Measurements from ENCODE around the gene DOK5.

The DOK5 gene

GRCh38 chr20:54620611-54621010, 145.2 kb downstream of the DOK5 start:
- TF ChIP-seq, protein P1, sequence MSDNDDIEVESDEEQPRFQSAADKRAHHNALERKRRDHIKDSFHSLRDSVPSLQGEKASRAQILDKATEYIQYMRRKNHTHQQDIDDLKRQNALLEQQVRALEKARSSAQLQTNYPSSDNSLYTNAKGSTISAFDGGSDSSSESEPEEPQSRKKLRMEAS (IDR thresholded peaks at IDR 0.05; ENCODE audit: low read depth, low read length), result no peak
- no peak for TF ChIP-seq POLR2A (IDR thresholded peaks at IDR 0.05; ENCODE audit: extremely low read depth, insufficient read length)
- TF ChIP-seq MYC (IDR thresholded peaks at IDR 0.05; ENCODE audit: low read depth, low read length), result no peak
- no peak for TF ChIP-seq CTCF (IDR thresholded peaks at IDR 0.05; ENCODE audit: low read depth, low read length)

DNA sequence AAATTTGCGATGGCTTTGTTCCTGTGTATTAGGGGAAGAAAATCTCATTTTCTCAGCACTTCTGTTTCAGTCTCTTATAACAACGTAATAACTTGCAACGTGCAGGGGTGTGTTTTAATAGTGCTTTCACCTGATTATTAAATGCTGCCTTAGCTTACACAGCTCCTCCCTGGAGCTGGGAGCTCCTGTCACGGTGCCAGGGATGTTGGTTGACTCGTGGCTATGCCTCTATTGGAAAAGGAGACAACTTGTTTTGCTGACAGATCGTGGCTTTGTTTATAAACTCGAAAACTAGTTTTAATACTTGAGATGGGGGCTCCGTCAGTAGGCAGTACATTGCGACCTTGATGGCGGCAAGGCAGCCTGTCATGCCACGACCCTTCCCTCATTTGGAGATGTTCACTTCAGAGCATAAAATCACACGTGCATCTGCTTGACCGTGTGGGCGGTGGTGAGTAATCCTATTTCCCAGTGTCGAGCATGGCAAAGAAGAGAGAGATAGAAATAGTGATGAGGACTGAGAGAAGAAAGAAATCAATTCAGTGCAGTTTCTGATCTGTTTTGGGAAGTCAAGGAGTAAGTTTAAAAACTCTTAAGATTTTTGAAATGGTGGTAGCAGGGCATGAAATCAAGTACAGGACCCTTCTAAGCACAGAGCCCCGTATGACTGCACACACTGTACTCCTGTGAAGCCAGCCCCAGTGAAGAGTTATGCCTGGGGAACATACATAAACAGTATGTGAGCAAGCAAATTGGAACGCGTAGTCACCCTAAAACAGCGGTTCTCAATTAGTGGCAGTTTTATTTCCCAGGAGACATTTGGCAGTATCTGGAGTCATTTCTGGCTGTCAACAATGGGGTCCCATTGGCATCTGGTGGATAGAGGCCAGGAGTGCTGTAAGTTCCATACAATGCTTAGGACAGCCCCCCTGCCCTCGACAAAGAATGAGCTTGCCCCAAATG, 147.2 kb downstream of the DOK5 start:
- no peak for TF ChIP-seq CTCF (IDR thresholded peaks at IDR 0.05; ENCODE audit: low read depth, low read length)
- TF ChIP-seq, protein P1 (IDR thresholded peaks at IDR 0.05; ENCODE audit: low read depth, low read length), result no peak
- no peak for TF ChIP-seq MYC (IDR thresholded peaks at IDR 0.05; ENCODE audit: low read depth, low read length)
- no peak for TF ChIP-seq POLR2A (IDR thresholded peaks at IDR 0.05; ENCODE audit: extremely low read depth, insufficient read length)
- no peak for DNase-seq (ENCODE audit: low read depth)
- no peak overlapping the region for H3K4me3 ChIP-seq (ENCODE audit: low read depth, low read length)

More at GRCh38 chr20:54620611-54621010, 145.2 kb downstream of the DOK5 start:
- no peak for DNase-seq (ENCODE audit: low read depth)
- H3K4me3 ChIP-seq (ENCODE audit: low read depth, low read length), result no peak overlapping the region

DNA sequence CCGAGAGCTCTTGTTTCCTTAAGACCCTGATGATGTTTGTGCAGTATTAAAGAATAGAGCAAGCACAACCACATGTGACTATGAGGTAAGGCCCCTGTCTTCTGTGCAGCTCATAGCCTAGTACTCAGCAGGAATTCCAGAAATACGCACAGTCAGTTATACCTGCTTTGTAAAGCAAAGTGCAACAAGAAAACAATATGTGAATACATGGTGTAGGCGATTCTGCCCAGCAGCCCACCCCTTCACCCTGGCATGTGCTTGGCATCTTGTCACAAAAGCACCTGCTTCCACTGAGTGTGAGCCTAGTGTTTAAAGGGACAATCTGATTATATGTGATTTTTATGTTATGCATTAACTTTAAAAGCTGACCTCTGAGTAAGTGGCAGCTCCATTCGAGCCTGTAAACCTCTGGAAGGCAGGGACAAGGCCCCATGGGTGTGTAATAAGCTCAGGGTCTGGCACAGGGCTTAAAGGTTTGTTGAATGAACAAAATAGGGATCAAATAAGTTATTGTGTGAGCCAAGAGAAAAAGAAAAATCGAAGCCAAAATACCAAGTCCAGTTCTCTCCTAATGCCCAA, 148.7 kb downstream of the DOK5 start:
- no peak overlapping the region for H3K4me3 ChIP-seq (ENCODE audit: low read depth, low read length)
- DNase-seq (ENCODE audit: low read depth), result no peak
- no peak for TF ChIP-seq MYC (IDR thresholded peaks at IDR 0.05; ENCODE audit: low read depth, low read length)
- no peak for TF ChIP-seq CTCF (IDR thresholded peaks at IDR 0.05; ENCODE audit: low read depth, low read length)
- TF ChIP-seq, protein P1 (IDR thresholded peaks at IDR 0.05; ENCODE audit: low read depth, low read length), result no peak
- no peak for TF ChIP-seq POLR2A (IDR thresholded peaks at IDR 0.05; ENCODE audit: extremely low read depth, insufficient read length)

DNA sequence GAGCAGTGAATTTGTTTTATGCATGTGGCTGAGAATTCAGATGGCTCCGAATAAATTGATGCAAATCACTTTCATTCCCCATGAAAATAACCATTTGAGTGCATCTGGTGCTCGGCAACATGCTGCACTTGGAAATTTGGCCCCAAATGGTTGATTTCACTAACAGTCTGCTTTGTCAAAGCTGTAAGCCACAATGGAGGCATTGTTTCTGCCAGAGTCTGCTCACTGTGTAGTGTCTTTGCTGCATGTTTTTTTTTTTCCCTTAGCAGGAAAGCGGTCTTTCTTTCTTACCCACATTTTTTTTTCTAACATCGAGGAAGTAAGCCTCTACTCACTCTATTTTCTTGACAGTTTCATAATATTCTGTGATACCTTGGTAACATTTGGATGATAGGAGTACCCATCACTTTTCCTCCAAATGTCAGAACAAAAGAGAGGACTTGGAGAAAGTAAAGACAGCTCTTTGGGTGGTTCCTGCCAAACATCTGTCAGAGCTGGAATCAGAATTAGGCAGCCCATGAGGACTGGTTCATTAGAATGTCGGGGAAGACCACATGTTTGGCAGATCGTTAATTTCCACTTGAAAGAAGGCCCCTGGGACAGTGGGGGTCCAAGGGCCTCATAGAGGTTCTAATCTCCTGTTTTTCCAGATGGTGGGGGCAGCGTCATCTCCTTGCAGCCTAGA, 149.5 kb downstream of the DOK5 start:
- H3K4me3 ChIP-seq (ENCODE audit: low read depth, low read length), result no peak overlapping the region
- TF ChIP-seq MYC (IDR thresholded peaks at IDR 0.05; ENCODE audit: low read depth, low read length) (no peak), CTCF (IDR thresholded peaks at IDR 0.05; ENCODE audit: low read depth, low read length) (no peak), POLR2A (IDR thresholded peaks at IDR 0.05; ENCODE audit: extremely low read depth, insufficient read length) (no peak)
- TF ChIP-seq, protein P1 (IDR thresholded peaks at IDR 0.05; ENCODE audit: low read depth, low read length), result no peak
- DNase-seq (ENCODE audit: low read depth), result no peak

GRCh38 chr20:54625497-54625896, 150.1 kb downstream of the DOK5 start:
- no peak overlapping the region for H3K4me3 ChIP-seq (ENCODE audit: low read depth, low read length)
- TF ChIP-seq CTCF (IDR thresholded peaks at IDR 0.05; ENCODE audit: low read depth, low read length) (no peak), POLR2A (IDR thresholded peaks at IDR 0.05; ENCODE audit: extremely low read depth, insufficient read length) (no peak), MYC (IDR thresholded peaks at IDR 0.05; ENCODE audit: low read depth, low read length) (no peak)
- TF ChIP-seq, protein P1 (IDR thresholded peaks at IDR 0.05; ENCODE audit: low read depth, low read length), result no peak
- DNase-seq (ENCODE audit: low read depth), result no peak

All from NB4 (cell line).